NCI-H2107 (cell line): ENCODE data around the gene MBP.

ENCODE experiments used
- DNase-seq: peaks from one replicate; lab custom pipeline; 2025; lab: John Stamatoyannopoulos, UW

Gene MBP

DNA sequence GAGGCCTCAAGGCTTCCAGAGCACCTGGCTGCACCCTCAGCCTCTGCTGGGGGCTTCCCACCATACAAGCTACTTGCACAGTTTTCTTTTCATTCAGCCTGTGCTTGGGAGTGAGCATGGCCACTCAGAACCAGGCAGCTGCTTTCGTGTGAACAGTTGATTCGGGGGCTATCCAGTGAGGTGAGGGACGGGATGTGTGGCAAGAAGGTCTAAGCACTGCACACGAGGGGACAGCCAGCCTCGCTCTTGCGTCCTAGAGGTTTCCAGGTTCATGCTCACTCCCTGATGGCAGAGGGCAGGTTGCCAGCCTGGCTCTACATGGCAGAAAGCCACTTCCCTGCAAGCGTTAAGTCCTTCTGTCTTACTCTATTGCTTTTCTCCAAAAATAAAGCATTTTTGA, 146.2 kb downstream of the MBP start:
- no peak for DNase-seq

DNA sequence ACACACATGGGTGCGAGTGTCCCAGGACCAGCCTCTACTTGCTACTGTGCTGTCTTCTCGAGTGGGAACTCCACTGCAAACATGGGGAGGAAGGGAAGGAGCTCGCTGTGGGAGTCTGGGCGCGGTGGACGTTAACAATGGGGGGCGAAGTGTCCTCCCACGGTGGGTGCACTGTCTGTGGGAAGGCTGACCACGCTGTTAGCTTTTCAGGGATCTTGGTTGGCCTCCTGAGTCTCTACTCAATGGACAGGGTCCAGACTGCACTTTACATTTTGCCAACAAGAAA, 146.7 kb downstream of the MBP start:
- no peak for DNase-seq

DNA sequence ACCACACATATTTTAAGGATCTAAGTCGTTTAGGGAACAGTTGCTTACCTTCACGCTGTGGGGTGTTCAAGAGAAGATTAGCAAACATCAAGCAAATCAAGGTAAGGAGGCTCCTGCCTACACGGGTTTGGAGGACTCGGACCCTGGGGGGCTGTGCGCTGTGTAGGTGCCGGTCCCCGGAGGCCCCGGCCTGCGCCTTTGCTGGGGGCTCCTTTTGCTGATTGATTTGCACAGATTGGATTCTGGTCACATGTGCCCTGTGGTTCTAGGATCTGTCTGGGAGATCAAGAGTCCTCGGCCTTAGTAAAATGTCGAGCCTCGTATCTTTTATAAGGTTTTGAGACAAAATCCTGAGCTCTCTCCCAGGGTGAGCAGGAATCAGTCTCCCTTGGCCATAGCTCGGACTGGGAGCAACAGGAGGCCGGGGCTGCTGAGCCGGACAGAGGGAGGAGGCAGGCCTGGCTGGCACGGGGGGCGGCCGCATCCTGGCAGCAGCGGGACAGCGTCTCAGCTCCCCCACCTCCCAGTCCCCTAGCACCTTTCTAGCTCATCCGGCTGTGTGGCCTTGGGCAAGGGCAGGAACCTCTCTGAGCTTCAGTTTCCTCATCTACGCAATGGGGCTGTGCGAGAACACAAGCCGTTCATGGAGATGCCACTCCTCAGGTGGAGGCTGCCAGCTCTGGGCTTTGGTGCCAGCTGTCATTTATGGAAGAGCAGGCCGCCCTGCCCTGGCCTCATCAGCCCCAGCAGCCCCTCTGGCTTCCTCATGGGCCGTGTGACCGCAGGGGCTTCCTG, 147.2 kb downstream of the MBP start:
- DNase-seq, result no peak

DNA sequence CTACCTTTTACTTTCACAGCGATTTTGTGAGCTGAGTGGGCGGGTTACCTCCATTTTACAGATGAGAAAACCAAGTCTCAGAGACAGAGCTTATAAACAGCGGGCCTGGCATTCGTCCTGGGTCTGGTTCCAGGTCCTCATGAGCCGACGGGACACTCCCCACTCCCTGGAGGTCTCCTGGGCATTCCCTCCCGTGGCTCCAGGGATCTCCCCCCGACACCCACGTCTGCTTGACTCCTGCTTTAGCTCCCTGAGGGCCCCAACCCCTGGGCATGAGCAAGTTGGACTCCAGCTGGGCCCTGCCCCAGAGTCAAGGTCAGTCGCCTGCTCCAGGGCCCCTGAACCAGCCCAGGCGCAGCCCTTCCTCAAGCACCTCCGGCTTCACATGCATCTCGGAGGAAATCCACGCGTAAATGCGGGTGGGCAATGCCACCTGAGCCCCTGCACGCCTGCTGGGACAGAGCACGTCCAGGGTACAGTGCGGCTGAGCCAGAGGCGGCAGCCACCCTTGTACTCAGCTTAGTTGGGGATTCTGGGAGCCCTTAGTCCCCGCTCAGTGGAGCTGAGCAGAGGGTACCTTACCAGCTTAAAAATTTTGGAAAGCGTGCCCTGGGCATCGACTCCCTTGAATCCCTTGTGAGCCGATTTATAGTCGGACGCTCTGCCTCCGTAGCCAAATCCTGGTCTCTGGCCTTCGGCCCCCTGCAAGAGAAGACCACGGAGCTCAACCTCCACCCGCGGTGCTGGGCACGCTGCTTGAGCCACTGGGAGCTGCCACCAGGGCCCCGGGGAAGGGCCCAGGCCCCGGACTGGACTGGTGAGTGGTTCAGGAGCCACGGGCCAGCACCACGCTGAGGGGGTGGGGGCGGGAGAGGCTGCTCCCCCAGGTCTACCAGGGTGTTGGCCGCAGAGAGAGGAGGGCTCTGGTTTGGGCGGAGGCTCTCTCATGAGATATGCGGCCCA, 148.1 kb downstream of the MBP start:
- no peak for DNase-seq

DNA sequence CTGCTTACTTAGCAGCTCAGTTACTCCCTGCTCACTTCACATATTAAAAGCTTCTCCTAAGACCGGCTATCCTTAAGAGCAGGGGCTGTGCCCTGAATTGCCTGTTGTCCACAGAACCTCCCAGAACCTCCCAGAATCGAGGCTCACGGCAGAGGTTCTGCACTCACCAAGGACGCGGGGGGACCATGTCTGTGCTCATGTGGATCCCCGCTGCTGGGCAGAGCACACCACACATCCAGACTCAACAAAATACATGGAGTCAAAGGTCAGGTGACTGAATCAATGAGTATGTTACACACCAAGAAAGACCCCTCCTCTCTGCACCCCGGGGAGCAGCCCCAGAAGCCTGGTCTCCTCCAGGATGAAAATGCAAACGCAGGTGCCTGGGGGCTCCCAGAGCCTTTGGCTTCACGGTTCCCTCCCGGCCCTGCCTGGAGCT, 149.0 kb downstream of the MBP start:
- DNase-seq, result no peak

DNA sequence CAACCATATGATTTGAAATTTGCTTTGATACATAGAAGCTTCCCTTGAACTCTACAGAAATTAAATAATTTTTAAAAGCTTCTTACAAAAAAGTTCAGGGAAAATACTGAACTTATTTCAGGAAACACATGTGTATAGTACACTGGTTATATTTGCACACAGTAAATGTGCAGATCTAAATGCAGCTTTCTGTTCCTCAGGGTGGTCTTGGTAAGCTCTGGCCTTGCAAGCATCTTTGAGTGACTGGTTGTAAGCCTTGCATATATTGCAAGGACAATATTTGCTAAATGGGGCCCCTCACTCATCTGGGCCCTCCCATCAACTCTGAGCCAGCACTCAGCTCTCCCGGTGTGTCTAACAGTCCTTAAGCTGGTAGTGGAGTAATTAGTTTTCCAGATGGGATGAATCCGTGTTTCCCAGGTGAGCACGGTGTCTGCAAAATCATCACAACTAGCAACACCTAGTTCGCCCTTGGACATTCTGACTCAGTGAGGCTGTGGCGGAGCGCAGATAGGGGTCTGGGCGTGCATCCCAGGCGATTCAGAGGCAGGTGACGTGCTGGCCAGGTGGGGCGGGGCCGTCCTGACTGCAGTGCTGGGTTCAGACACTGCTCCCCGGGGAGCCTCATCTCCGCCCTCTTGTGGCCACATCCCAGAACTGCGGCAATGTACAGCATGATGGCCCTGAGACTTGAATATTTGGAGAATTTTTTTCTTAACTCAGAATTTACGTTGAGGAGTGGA, 149.6 kb downstream of the MBP start:
- DNase-seq, result peak; percentile 91

DNA sequence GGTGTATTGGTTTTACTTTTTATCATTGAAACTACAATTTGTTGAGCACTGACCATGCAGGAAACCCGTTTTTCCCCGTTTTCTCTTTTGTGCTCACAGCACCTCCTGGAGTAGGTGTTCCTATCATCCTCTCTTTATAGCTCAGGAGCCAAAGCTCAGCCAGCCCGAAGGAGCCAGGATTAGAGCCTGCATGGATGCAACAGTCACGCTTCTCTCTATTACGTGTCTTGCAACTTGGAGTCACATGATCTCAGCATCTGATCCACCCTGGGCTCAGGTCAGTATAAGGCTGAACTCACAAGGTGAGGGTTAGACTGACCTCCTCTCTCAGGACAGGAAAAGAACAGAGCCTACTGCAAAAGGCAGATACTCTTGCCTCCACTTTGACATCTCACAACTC, 150.5 kb downstream of the MBP start:
- DNase-seq, result no peak

DNA sequence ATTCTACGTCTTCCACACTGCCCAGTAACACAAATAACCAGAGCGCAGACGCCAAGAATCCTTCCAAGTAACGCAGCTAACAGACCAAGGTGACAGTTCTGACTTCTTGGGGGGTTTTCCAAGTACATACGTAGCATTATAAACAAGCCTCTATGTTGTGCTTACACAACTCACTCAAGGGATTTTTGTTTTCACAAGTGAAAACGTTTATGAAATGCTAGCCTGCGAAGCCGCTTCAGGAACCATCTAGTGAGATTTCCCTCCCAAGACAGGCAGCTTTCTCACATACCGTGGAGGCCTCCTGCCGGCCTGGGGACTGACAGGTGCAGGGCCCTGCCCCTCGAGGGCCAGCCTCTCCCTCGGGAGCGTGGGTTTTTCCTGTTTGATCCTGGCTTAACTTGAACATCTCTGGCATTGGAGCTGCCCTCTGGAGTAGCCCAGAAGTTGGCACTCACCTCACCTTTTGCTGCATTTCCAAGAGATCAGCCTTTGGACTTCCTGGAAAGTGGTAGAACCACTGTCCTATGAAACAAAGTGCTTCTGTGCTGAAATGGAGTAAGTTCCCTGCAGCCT, 151.1 kb downstream of the MBP start:
- DNase-seq, result no peak

DNA sequence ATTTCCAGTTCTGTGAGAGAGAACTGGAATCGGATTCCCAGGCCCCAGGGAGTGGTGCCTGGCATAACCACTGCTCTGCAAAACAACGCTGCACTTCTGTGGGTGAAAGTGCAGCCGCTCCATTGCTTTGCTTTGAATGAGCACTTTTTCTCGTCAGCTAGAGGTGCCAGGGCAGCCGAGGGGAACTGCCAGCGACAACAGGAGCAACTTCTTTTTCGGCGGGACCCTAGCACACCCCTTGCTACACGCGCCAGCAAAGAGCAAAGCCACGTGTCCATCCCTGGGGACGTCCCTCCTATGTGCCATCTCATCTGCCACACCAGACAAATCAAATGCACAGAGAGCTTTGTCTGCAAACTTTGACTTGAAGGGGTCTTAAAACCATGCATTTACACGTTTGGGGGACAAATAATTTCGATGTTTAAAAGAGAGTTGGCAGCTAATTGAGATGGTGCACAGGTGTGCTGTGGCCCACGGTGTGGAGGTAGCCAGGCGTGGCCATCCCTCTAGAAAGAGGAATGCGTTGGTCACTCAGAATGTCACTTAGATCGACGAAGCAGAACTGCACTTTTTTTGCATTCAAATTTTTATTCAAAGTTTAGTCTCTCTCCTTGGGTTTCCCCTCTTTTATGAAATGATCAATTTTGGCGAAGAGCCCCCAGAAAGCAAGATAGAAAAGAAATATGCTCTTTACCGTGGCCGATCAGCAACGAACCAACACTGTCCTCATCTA, 151.8 kb downstream of the MBP start:
- no peak for DNase-seq

DNA sequence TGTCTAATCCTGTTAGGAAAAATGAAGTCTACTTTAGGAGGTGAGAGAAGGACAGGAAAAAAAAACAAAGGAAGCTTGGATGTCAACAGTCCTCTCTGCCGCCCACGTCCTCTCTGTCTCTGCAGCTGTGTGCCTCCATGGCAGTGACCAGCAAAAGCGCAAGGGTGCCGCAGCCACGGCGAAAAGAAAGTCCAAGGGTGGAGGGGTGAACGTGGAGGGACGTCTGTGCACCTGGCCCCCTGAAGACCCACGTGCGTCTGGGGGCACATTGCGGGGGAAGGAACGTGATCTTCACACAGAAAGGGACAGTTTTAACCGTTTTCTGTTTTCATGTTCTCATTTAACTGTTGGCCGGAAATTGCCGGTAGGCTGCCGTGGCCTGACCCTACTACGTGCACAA, 152.7 kb downstream of the MBP start:
- no peak for DNase-seq

DNA sequence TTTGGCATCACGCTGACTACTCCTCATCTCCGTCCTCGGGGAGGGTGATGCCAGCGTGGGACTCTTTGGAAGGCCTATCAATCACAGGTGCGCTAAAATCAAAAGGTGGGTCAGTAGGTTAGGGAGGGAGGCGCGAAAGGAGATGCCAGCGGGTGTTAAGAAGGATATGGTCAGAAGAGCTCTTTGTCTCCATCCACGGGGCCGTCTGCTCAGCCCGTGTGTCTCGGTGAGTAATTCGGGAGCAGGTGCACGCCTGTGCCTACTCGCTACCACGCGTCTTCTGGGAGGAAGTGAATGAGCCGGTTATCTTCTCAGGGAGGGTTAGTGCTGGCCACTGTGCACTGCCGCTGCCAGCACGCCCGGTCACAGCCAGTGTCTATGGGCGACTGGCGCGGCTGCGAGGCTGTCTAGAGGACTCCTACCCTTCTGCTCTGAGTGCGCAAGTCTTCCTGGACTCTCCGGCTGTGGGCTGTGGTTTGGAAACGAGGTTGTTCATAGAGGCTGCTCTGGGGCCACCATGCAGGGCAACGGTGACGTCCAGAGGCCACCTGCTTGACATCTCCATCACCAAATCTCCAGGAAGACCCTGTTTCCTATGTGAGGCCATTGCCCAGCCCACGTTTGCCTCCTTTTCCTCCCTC, 153.4 kb downstream of the MBP start:
- DNase-seq, result no peak

DNA sequence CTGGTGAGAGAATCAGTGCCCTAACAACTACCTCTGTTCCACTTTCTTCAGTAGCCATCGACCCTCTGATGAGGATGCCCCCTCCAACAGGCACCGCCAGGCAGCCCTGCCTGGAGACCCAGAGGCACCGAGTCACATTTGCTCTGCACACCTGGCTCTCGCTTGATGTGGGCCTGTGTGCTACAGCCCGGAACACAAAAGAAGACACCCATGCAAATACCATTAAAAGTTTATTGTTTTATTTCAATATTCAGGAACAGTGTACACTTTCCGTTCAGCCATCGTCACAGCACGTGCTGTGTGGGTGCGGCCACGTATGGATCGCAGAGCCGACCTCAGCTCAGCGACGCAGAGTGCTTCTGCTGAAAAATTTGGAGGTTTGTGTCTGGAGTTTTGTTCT, 154.0 kb downstream of the MBP start:
- no peak for DNase-seq

DNA sequence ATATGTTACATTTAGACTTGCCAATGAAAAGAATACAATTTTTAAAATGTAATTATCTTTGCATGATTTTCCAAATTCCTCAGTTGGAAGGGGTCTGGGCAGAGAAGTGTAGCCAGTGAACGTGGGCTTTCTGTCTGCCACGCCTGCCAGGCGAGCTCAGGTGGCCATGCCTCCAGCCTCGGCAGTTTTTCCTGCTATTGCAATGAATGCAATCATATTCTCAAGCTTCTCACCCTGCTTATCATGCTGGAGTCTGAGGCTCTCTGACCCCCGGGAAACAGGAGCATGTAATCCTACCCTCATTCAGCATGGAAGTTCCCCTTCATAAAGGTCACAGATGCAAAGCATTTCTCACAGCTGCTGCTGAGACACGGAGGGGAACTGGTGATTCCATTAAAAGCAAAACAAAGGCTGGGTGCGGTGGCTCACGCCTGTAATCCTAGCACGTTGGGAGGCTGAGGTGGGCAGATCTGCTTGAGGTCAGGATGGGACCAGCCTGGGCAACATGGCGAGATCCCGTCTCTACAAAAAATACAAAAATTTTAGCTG, 154.8 kb downstream of the MBP start:
- no peak for DNase-seq

DNA sequence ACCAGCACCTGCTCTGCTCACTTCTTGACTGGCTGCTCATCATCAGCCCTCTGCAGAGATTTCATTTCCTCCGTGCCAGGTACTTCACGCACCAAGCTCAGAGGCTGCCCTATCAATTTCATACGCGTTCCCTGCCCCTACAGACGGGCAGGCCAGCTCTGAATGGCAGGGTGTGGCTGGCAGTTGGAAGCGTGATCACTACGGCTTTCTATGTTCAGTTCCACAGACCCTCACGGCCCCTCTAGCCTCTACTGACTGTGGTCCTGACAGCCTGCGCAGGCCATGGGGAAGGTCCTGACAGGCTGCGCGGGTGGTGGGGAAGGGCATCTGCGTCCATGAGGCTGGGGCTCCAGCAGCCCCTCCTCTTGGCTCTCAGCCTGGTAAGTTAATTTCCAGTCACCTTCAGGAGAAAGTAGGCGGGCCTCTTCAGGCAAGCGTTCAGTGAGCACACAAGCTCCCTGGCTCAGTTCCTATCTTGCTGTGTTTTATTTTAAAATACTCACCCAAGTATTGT, 155.4 kb downstream of the MBP start:
- DNase-seq, result peak; percentile 64

DNA sequence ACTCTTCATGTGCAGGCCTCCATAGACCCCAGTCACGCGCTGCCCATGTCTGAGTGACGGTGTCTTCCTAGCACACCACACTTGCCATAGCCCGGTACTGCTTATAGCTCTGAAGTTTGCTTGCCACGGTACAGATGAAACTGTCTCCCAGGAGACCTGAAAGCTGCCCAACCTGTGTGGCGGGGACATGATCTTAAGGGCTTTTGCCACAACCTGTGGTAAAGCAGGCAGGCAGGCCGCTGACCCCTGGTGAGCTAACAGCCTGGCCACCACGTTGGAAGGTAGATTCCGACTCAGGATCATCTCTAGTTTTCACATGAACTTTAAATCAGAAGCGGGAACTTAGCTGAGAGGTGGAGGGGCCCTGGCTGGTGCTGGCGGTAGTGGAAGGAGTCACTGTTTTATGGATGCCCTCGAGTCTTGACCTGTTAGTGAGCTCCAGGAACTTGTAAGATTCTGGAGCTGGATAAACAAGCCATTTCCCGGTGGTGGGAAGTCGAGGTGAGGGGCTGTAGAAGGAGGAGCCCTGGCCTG, 156.9 kb downstream of the MBP start:
- no peak for DNase-seq

DNA sequence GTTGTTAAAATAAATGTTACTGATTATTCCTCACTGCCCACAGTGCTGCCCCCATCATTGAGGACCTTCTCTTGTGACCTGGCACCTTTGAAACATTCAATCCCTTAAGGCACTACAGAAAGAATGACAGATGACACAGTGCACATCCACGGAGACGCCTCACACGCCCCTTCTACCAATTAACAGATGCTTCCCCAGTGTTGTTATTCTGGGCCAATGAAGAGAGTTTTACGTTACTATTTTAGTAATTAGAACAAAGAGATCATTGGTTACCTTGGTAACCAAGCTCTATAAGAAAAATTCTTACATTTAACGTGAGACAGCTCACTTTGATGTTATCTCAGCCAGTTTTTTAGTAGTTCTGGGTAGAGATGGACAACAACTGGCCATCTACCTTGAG, 158.2 kb downstream of the MBP start:
- DNase-seq, result no peak

DNA sequence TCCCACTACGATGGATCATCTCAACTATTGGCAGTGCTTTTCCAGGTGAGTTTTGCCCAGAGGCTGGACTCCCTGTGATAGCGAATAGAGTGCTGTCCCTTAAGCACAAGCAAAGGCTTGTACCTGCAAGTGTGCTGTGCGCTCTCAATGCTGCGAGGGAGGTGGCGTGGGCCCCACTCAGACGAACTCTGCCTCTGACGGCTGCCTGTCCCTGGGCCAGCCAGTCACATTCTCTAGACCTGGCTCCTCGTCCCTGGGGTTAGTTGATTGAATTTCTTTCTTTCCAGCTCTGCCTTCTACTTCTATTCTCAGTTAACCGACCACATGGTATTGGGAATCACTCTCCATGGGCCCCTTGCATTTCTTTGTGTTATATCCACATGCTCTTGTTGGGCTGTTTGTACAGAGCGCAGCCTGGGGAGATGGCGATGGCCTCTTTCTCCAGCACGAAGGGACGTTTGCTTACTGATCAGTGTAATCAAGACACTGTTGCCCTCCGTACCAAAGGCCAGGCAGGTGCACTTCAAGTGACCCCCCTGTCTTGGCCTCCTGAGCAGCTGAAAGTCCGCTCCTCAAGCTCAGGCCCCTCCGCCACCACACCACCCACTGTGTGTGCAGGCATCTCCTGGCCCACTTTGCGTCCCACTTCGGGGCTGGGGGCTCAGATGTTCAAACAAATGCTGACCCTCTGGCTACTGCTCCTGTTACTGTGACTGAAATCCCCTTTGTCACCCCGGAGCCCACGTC, 158.9 kb downstream of the MBP start:
- DNase-seq, result no peak

DNA sequence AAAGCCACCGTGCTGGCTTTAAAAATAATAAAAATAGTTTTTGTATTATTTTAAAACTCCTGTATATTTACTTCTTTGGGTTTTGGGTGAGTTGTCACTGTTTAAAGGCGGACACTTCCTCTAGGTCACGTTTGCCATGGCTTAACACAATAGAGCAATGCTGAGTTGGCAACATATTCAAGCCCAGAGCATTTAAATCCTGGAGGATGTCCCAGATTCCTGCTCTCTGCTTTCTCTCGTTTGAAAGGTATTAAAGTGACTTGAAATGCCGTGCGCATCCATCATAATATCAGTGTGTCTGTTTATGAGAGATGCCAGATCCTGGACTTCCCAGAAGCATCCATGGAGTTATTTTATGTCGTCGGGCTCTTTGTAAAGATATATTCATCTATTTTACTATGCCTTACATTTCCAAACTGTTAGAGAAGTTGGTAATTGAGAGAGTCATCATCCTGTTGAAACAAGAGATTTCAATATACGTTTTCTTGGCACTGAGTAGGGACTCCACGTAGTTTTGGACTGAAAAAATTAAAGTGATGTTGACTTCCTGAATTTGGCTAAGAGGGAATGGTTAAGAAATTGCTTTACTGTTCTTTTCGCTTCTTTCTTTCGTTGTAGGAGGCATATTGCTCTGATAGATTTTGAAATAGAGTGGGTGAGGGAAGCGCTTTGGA, 159.6 kb downstream of the MBP start:
- no peak for DNase-seq

DNA sequence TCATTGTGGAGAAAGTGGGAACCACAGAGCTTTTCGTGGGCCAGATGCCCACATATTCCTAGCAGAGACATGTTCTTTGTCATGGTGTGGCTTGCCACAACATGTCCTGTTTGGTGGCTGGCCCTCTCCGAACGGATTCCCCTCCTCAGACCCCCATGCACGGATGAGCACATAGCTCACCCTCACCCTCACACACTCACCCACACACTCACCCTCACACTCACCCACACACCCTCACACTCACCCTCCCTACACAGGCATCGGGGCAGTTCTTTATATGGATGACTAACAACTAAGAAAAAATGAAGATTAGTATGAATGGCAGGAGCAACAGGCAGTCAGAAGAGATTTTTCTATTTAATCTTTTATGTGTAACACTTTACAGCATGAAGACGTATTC, 160.3 kb downstream of the MBP start:
- DNase-seq, result no peak
